Thoracic aorta (tissue), 2 donors: Measurements from ENCODE around the gene EXD2. TPM values are rescaled to one million over a fixed set of nuclear protein-coding genes. Genes with fewer than 3 reads are reported as not detected.

ENCODE experiments used
- ATAC-seq: fragments of 150-250 bp; one replicate; pipeline ENCODE4 v1.8.0; 2017; ENCODE audit warnings: low read depth; ENCODE audit not compliant: insufficient number of reproducible peaks, low FRiP score
- DNase-seq: peaks from one replicate; pipeline ENCODE4 v3.0.0-alpha.2; 2020; ENCODE audit warnings: low spot score
- H3K27ac ChIP-seq, 2 donors: fragments of 200-600 bp; sonication (generic); 1 replicate in 1 of 2; 2 replicates in 1 of 2; pipeline ENCODE4 v1.5.1; 2016; ENCODE audit warnings: mild to moderate bottlenecking in 2 of 2, moderate library complexity in 2 of 2
- H3K27me3 ChIP-seq: fragments of 200-600 bp; sonication (generic); replicated peaks from 2 replicates; pipeline ENCODE4 v1.6.0; 2016; ENCODE audit warnings: mild to moderate bottlenecking; ENCODE audit not compliant: insufficient read depth
- H3K36me3 ChIP-seq: fragments of 200-600 bp; sonication (generic); one replicate; pipeline ENCODE4 v1.5.1; 2016
- H3K4me1 ChIP-seq, 2 donors: fragments of 200-600 bp; sonication (generic); 1 replicate in 1 of 2; 2 replicates in 1 of 2; pipeline versions ENCODE4 v1.5.1 to v1.6.0; 2016; ENCODE audit warnings: low read depth in 2 of 2, mild to moderate bottlenecking in 1 of 2; ENCODE audit not compliant: control insufficient read depth in 1 of 2
- H3K4me3 ChIP-seq: fragments of 200-600 bp; sonication (generic); 2 replicates; pipeline ENCODE4 v1.5.1; 2016; ENCODE audit warnings: mild to moderate bottlenecking
- H3K9me3 ChIP-seq: fragments of 200-600 bp; sonication (generic); 2 replicates; pipeline ENCODE4 v1.5.1; 2016
- CTCF ChIP-seq: fragments of 200-600 bp; sonication (generic); IDR thresholded peaks from one replicate; pipeline ENCODE4 v1.5.1; 2019; ENCODE audit warnings: antibody characterized with exemption
- total RNA-seq, 2 donors: library from RNA; depleted of rRNA; stranded (reverse); fragments of >200 nt; gene quantifications; one replicate each; pipeline versions ENCODE4 v1.1.0 to v1.2.3, GENCODE V29; 2016

EXD2 gene
- total RNA-seq, 2 donors from 2014 or later: 10.4 to 10.9 TPM

- no peaks in the 10 kb centered on the region for H3K9me3 ChIP-seq
- H3K36me3 ChIP-seq: no peaks in the 10 kb centered on the region
- H3K4me3 ChIP-seq: no peak overlapping the region
- TF ChIP-seq CTCF: no peak
- H3K27me3 ChIP-seq: no peaks in the 10 kb centered on the region
- no peak overlapping the region for H3K27ac ChIP-seq
- ATAC-seq (no peak), DNase-seq (no peak)
- no peaks in the 10 kb centered on the region for H3K4me1 ChIP-seq
Measured at GRCh38 chr14:69280746-69281291, 89.5 kb downstream of the EXD2 start.

GRCh38 chr14:69281450-69282169 is 90.3 kb downstream of the EXD2 start:
- Histone ChIP-seq H3K4me3 (no peak overlapping the region), H3K27ac (no peak overlapping the region), H3K9me3 (no peaks in the 10 kb centered on the region), H3K4me1 (no peaks in the 10 kb centered on the region), H3K27me3 (no peaks in the 10 kb centered on the region), H3K36me3 (no peaks in the 10 kb centered on the region)
- no peak for TF ChIP-seq CTCF
- no peak for DNase-seq
- ATAC-seq: no peak

- no peaks in the 10 kb centered on the region for H3K27me3 ChIP-seq
- H3K36me3 ChIP-seq: no peaks in the 10 kb centered on the region
- no peak overlapping the region for H3K27ac ChIP-seq
- no peak for TF ChIP-seq CTCF
- DNase-seq (no peak), ATAC-seq (no peak)
- peaks cover 5% of the 10 kb centered on the region in 2 donors for H3K4me1 ChIP-seq
- no peak overlapping the region for H3K4me3 ChIP-seq
- H3K9me3 ChIP-seq: no peaks in the 10 kb centered on the region
Measured at GRCh38 chr14:69282448-69282847, 91.2 kb downstream of the EXD2 start.

- DNase-seq: no peak
- Histone ChIP-seq H3K4me1 (peaks cover 5 to 15% of the 10 kb centered on the region in 2 donors), H3K36me3 (no peaks in the 10 kb centered on the region), H3K27me3 (no peaks in the 10 kb centered on the region), H3K4me3 (no peak overlapping the region), H3K27ac (no peak overlapping the region), H3K9me3 (no peaks in the 10 kb centered on the region)
- TF ChIP-seq CTCF: no peak
- ATAC-seq: no peak
Measured at GRCh38 chr14:69284170-69284569, 92.9 kb downstream of the EXD2 start.

GRCh38 chr14:69285661-69286255 is 94.5 kb downstream of the EXD2 start:
- DNase-seq (no peak), ATAC-seq (no peak)
- no peak for TF ChIP-seq CTCF
- no peaks in the 10 kb centered on the region for H3K27me3 ChIP-seq
- no peak overlapping the region for H3K4me3 ChIP-seq
- H3K36me3 ChIP-seq: no peaks in the 10 kb centered on the region
- no peaks in the 10 kb centered on the region for H3K9me3 ChIP-seq
- H3K4me1 ChIP-seq: peaks cover 5 to 15% of the 10 kb centered on the region in 2 donors
- H3K27ac ChIP-seq: no peak overlapping the region
